GM12873 (cell line): ENCODE results near the gene TRERF1.

ENCODE experiments used
- CTCF ChIP-seq: IDR thresholded peaks from 2 replicates; pipeline ENCODE4 v1.5.1; 2012; ENCODE audit warnings: low read depth, mild to moderate bottlenecking, moderate library complexity, low read length, control low read depth; ENCODE audit not compliant: insufficient read depth; ENCODE audit errors: missing control alignments

TRERF1 gene

GRCh38 chr6:42369568-42369967 lies 82.2 kb downstream of the TRERF1 start:
- no peak for TF ChIP-seq CTCF

- TF ChIP-seq CTCF: no peak
These were observed 83.5 kb downstream of the TRERF1 start for GRCh38 chr6:42368181-42368580.

- TF ChIP-seq CTCF: no peak
These were observed 84.2 kb downstream of the TRERF1 start for GRCh38 chr6:42367353-42368011.

GRCh38 chr6:42366999-42367352 lies 84.8 kb downstream of the TRERF1 start:
- TF ChIP-seq CTCF: no peak

GRCh38 chr6:42366011-42366705 lies 85.6 kb downstream of the TRERF1 start:
- TF ChIP-seq CTCF: no peak

- TF ChIP-seq CTCF: no peak
These were observed 86.7 kb downstream of the TRERF1 start for GRCh38 chr6:42365021-42365420.

- no peak for TF ChIP-seq CTCF
These were observed 87.5 kb downstream of the TRERF1 start for GRCh38 chr6:42363926-42364849.
